Ectodermal cell (in vitro differentiated cells): Measurements from ENCODE around the gene CHAF1A.

Source experiments
- H3K27ac ChIP-seq: 2 replicates; pipeline ENCODE4 v1.7.0; 2013; ENCODE audit warnings: mild to moderate bottlenecking, low read depth, low read length; ENCODE audit not compliant: insufficient read depth, poor library complexity, severe bottlenecking
- H3K27me3 ChIP-seq: 2 replicates; pipeline ENCODE4 v1.7.0; 2013; ENCODE audit warnings: mild to moderate bottlenecking, low read length; ENCODE audit not compliant: insufficient read depth, control insufficient read depth, poor library complexity, severe bottlenecking
- H3K36me3 ChIP-seq: one replicate; pipeline ENCODE4 v1.7.0; 2013; ENCODE audit warnings: low read length; ENCODE audit not compliant: control insufficient read depth, insufficient read depth
- H3K4me1 ChIP-seq: one replicate; pipeline ENCODE4 v1.7.0; 2013; ENCODE audit warnings: low read length; ENCODE audit not compliant: control insufficient read depth, insufficient read depth
- H3K4me3 ChIP-seq: 2 replicates; pipeline ENCODE4 v1.7.0; 2013; ENCODE audit warnings: low read depth, low read length, control low read depth; ENCODE audit not compliant: insufficient read depth
- H3K9me3 ChIP-seq: 2 replicates; pipeline ENCODE4 v1.7.0; 2013; ENCODE audit warnings: mild to moderate bottlenecking, low read length, moderate library complexity; ENCODE audit not compliant: control insufficient read depth
- WGBS, 2 experiments: methylation state at CpG; one replicate each; pipeline ENCODE4 v1.1.7; 2013; ENCODE audit warnings: missing lambda C conversion rate in 2 of 2; 5-methylcytosine and 5-hydroxymethylcytosine counted together

The CHAF1A gene

DNA sequence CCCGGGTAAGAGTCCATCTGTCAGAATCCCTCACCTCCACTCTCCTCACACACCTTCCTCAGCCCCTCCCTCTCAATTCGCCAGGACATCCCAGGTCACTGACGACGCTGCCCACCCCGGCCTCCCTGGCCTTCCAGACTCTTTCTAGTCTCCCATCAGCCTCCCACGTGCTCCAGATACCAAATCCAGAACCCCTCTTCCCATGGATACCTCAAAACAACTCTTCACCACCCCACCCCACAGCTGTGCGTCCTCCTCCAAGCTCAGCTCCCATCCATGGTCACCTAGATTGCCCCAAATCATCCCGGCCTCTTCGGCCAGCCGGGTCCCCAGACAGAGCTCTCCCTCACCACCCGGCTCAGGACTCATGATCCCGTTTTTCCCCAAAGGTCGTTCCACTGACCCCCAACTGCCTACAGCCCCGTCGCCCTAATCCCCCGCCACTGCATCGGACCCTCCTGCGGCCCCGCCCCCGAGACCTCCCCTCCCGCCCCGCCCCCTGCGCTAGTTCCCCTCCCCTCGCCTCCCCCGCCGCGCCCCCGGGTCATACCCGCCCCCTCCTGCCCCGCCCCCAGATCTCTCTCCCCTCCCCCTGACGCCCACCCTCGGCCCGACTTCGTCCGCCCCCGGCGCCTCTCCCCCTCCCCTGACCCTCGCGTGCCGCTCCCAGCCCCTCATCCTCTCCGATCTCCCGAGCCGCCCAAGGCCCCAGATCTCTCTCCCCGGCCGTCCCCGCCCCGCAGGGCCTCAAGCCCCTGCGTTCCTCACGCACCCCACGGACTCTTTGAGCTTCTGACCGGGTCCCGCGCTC lies 54.6 kb downstream of the CHAF1A start:
- 1% methylated on average over 37 to 38 of the region's 53 CpGs for WGBS, 2 experiments
- H3K36me3 ChIP-seq: no peaks in the 10 kb centered on the region

DNA sequence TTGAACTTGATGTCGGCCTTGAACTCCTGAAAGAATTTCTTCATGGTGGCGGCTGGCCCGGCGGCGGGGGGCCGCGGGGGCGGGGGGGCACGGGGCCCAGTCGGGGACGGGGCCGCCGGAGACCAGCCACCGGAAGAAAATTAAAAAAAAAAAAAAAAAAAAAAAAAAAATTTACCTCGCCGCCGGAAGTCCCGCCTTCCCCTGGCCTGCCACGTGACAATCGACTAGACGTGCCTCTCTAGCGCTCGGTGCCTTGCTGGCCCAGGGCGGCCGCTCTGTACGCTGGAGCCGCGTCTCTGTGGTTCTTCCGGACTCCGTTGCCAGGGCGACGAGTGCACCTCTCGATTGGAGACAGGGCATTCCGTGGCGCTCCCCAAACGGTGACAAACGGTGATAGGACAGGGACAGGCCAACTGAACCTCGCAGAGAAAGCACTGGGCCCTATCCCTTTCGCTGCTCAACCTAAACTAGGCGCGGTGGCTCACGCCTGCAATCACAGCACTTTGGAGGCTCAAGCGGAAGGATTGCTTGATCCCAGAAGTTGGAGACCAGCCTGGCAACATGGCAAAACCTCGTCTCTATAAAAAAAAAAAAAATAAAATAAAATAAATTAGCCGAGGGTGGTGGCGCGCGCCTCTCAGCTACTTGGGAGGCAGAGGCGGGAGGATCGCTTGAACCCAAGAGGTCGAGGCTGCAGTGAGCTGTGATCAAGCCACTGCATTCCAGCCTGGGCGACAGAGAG lies 55.4 kb downstream of the CHAF1A start, which contains the start of gene UBXN6:
UBXN6 (minus strand) TSS at position 141 of the 742 bp plus-strand sequence; CDS start at position 44, 97 bp downstream.
- 17% methylated on average over 51 of the region's 52 CpGs for WGBS, 2 experiments
- peak within 1 kb of the TSS; percentile 84 for H3K27ac ChIP-seq
- peaks cover 10% of the 10 kb centered on the region for H3K4me1 ChIP-seq
- H3K9me3 ChIP-seq: no peaks in the 10 kb centered on the region
- peak within 1 kb of the TSS; percentile 61 for H3K4me3 ChIP-seq
- H3K27me3 ChIP-seq: no peaks in the 10 kb centered on the region
- H3K36me3 ChIP-seq: no peaks in the 10 kb centered on the region

More for the DNA sequence above, 54.6 kb downstream of the CHAF1A start:
- Histone ChIP-seq H3K4me3 (peak overlapping the region; percentile 61), H3K4me1 (peaks cover 10% of the 10 kb centered on the region), H3K9me3 (no peaks in the 10 kb centered on the region), H3K27ac (peak overlapping the region; percentile 84), H3K27me3 (no peaks in the 10 kb centered on the region)

- WGBS, 2 experiments: 84 to 88% methylated on average over 8 of the region's 8 CpGs
- H3K27me3 ChIP-seq: no peaks in the 10 kb centered on the region
Measured at GRCh38 chr19:4464815-4465581, 62.6 kb downstream of the CHAF1A start.

GRCh38 chr19:4467835-4468234 lies 65.4 kb downstream of the CHAF1A start:
- no peak overlapping the region for H3K4me3 ChIP-seq
- no peaks in the 10 kb centered on the region for H3K27me3 ChIP-seq
- H3K9me3 ChIP-seq: no peaks in the 10 kb centered on the region
- WGBS, 2 experiments: 80 to 86% methylated on average over 3 of the region's 3 CpGs
- no peaks in the 10 kb centered on the region for H3K4me1 ChIP-seq
- H3K27ac ChIP-seq: no peak overlapping the region
- no peaks in the 10 kb centered on the region for H3K36me3 ChIP-seq

More at GRCh38 chr19:4464815-4465581, 62.6 kb downstream of the CHAF1A start:
- Histone ChIP-seq H3K27ac (no peak overlapping the region), H3K4me1 (no peaks in the 10 kb centered on the region), H3K36me3 (no peaks in the 10 kb centered on the region), H3K9me3 (no peaks in the 10 kb centered on the region), H3K4me3 (no peak overlapping the region)

GRCh38 chr19:4471403-4472173 lies 69.1 kb downstream of the CHAF1A start:
- Histone ChIP-seq H3K36me3 (peaks cover 7% of the 10 kb centered on the region), H3K4me1 (peaks cover 12% of the 10 kb centered on the region), H3K9me3 (no peaks in the 10 kb centered on the region), H3K27me3 (no peaks in the 10 kb centered on the region), H3K27ac (no peak overlapping the region), H3K4me3 (peak overlapping the region; percentile 77)
- 3% methylated on average over 33 of the region's 33 CpGs for WGBS, 2 experiments

- Histone ChIP-seq H3K9me3 (no peaks in the 10 kb centered on the region), H3K4me3 (peak within 1 kb of the TSS; percentile 77), H3K27ac (no peak within 1 kb of the TSS), H3K36me3 (peaks cover 10% of the 10 kb centered on the region), H3K27me3 (no peaks in the 10 kb centered on the region), H3K4me1 (peaks cover 12% of the 10 kb centered on the region)
- 0 to 1% methylated on average over 65 to 71 of the region's 71 CpGs for WGBS, 2 experiments
Measured at GRCh38 chr19:4472174-4472974, 69.9 kb downstream of the CHAF1A start, which contains the start of gene HDGFL2. TSS of gene HDGFL2 (plus strand) at chr19:4472297. CDS start at chr19:4472351, 54 bp downstream.

DNA sequence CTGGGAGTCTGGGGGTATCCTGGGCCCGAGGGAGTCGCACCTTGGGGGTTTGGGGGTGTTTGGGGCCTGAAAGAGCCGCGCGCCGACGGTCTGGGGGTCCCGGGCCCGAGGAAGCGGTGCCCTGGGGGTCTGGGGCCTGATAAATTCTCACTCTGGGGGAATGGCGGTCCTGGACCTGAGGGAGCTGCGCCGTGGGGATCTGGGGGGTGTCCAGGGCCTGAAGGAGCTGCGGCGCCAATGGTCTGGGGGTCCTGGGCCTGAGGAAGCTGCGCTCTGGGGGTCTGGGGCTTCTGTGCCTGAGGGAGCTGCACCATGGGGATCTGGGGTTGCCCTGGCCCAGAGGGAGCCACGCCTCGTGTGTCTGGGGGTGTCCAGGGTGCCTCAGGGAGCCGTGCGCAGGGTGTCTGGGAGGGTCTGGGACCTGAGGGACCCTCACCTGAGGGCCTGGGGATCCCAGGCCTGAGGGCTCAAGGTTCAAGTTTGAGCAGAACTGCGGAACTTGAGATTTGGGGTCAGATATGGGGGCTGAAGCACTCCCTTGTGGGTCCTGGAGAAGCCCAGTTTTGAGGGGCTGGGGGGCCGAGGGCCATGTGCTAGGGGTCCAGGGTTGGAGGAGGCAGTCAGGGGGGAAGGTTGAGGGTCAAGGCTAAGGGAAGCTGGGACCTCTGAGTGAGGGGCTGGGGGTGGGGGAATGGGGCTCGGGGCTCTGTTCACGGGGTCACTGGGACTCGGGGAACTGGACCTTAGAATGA lies 70.7 kb downstream of the CHAF1A start:
- no peak overlapping the region for H3K27ac ChIP-seq
- no peaks in the 10 kb centered on the region for H3K9me3 ChIP-seq
- 33 to 35% methylated on average over 25 of the region's 25 CpGs for WGBS, 2 experiments

GRCh38 chr19:4473763-4474513 lies 71.5 kb downstream of the CHAF1A start:
- H3K9me3 ChIP-seq: no peaks in the 10 kb centered on the region
- H3K4me3 ChIP-seq: peak overlapping the region; percentile 77
- peaks cover 16% of the 10 kb centered on the region for H3K36me3 ChIP-seq
- peak overlapping the region; percentile 61 for H3K27ac ChIP-seq
- H3K4me1 ChIP-seq: peaks cover 12% of the 10 kb centered on the region
- WGBS, 2 experiments: 17% methylated on average over 23 of the region's 23 CpGs
- H3K27me3 ChIP-seq: no peaks in the 10 kb centered on the region

More for the DNA sequence above, 70.7 kb downstream of the CHAF1A start:
- peak overlapping the region; percentile 77 for H3K4me3 ChIP-seq
- H3K27me3 ChIP-seq: no peaks in the 10 kb centered on the region
- peaks cover 12% of the 10 kb centered on the region for H3K4me1 ChIP-seq
- peaks cover 11% of the 10 kb centered on the region for H3K36me3 ChIP-seq
